ENCODE data around the gene NOTUM.

- no peak for TF ChIP-seq CTCF (IDR thresholded peaks at IDR 0.05; ENCODE audit: low read depth, low read length, missing input control)
- TF ChIP-seq EGR1 (IDR thresholded peaks at IDR 0.05; ENCODE audit: low read depth in 2 of 2): no peak
- no peak for TF ChIP-seq GABPA (IDR thresholded peaks at IDR 0.05 in 1 of 2, conservative IDR thresholded peaks at IDR 0.05 in 1 of 2)
- TF ChIP-seq TAF1 (conservative IDR thresholded peaks at IDR 0.05): no peak
- no peak for TF ChIP-seq RAD21 (IDR thresholded peaks at IDR 0.05)
- no peak for TF ChIP-seq YY1 (IDR thresholded peaks at IDR 0.05)
- TF ChIP-seq SP1 (IDR thresholded peaks at IDR 0.05): no peak
- no peak for TF ChIP-seq JUND (IDR thresholded peaks at IDR 0.05)
Observed at GRCh38 chr17:81944858-81945257, 16.1 kb downstream of the NOTUM start.

Data from liver (tissue), 3 donors.